HepG2 (cell line): Measurements from ENCODE around the gene CAMKMT. TPM values are rescaled to one million over a fixed set of nuclear protein-coding genes. Genes with fewer than 3 reads are reported as not detected.

Experiments
- FOXP4 ChIP-seq: sonication (generic); formaldehyde crosslinking; IDR thresholded peaks from 2 replicates; pipeline ENCODE4 v1.4.0; 2020; ENCODE audit warnings: missing genetic modification reagents
- KIAA2018 ChIP-seq: sonication (generic); formaldehyde crosslinking; IDR thresholded peaks from 2 replicates; pipeline ENCODE4 v1.5.0; 2020; ENCODE audit warnings: mild to moderate bottlenecking, missing genetic modification reagents, borderline replicate concordance
- MEF2D ChIP-seq: sonication (generic); formaldehyde crosslinking; IDR thresholded peaks from 2 replicates; pipeline ENCODE4 v1.5.1; 2020; ENCODE audit warnings: mild to moderate bottlenecking, missing genetic modification reagents
- SAFB2 ChIP-seq: sonication (generic); formaldehyde crosslinking; IDR thresholded peaks from 2 replicates; pipeline ENCODE4 v1.5.1; 2020; ENCODE audit warnings: missing genetic modification reagents, low read depth, mild to moderate bottlenecking, borderline replicate concordance
- polyA plus RNA-seq, 8 experiments: library from polyadenylated mRNA; depleted of rRNA in 3 of 8; stranded (reverse) in 7 of 8; unstranded in 1 of 8; fragments of >200 nt; fragmentation: Illumina TruSeq in 4 of 8; extraction: Trizol in 4 of 8; gene quantifications; 2 replicates each; pipeline versions ENCODE4 v1.2.1 to v1.2.3, GENCODE V29; 2011 to 2016; ENCODE audit warnings: low read depth in 4 of 8, missing spikeins in 1 of 8, mixed read lengths in 1 of 8; ENCODE audit not compliant: insufficient read depth in 1 of 8
- total RNA-seq, 5 experiments: library from RNA; depleted of rRNA; stranded (reverse); fragments of >200 nt; fragmentation: Illumina TruSeq; extraction: Trizol; gene quantifications; 2 replicates each; pipeline ENCODE4 v1.2.3, GENCODE V29; 2016; ENCODE audit warnings: low read depth in 1 of 5

CAMKMT gene
- total and polyA plus RNA-seq, 2 of the 13 experiments (the other 11 are each of a cell fraction or from before 2014, with no cell fraction given), result 6.9 to 20.8 TPM

DNA sequence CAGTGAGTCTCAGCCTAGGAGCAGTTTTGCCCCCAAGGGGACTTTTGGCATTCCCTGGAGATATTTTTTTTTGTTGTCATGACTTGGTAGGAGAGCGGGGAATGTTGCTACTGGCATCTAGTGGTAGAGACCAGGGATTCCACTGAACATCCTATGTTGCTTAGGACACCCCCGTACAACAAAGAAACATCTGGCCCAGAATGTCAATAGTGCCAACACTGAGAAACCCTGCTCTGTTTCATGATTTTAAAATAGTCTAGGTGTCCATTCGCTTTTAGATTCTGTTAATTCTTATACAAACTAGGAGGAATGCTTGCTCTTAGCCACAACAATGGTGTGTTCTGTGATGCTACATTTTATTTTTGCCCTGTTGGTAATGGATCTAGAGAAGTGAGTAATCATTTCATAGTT is 353.9 kb downstream of the CAMKMT start (continued):
- TF ChIP-seq KIAA2018 (CRISPR knock-in tag), result no peak
- TF ChIP-seq FOXP4 (CRISPR knock-in tag), result no peak
- TF ChIP-seq SAFB2, result no peak
- no peak for TF ChIP-seq MEF2D (CRISPR knock-in tag)
